ENCODE measurements around the gene DOC2B. TPM values are rescaled to one million over a fixed set of nuclear protein-coding genes. Genes with fewer than 3 reads are reported as not detected.
"Not testable (repeated sequence)": the region's sequence is repeated elsewhere in the genome, so short reads cannot be mapped to it uniquely, and the experiment has no call there.

The DOC2B gene
- total and polyA plus RNA-seq, 5 donors from 2014 or later, result not detected

- H3K27me3 Mint-ChIP-seq, result peaks cover 8% of the 10 kb centered on the region
- no peak overlapping the region for H3K27ac Mint-ChIP-seq
- DNase-seq, result no peak
- H3K9me3 Mint-ChIP-seq, result no peaks in the 10 kb centered on the region
- H3K4me1 ChIP-seq (ENCODE audit: control insufficient read depth, insufficient read depth, low read length, poor library complexity, severe bottlenecking), result no peaks in the 10 kb centered on the region
- H3K36me3 ChIP-seq (ENCODE audit: control insufficient read depth, insufficient read depth, low read length), result no peaks in the 10 kb centered on the region
- no peak for ATAC-seq (ENCODE audit: low read depth in 2 of 2)
- H3K4me3 Mint-ChIP-seq, result no peak overlapping the region
- no peak overlapping the region for H3K4me3 ChIP-seq (ENCODE audit: low read depth, low read length)
- H3K27me3 ChIP-seq (ENCODE audit: control insufficient read depth, insufficient read depth, low read length), result no peaks in the 10 kb centered on the region
- H3K4me1 Mint-ChIP-seq, result no peaks in the 10 kb centered on the region
- H3K9me3 ChIP-seq (ENCODE audit: control insufficient read depth in 2 of 2, low read length in 2 of 2), result no peaks in the 10 kb centered on the region
- no peak overlapping the region for H3K27ac ChIP-seq (ENCODE audit: insufficient read depth, low read length, poor library complexity, severe bottlenecking)
- no peaks in the 10 kb centered on the region for H3K36me3 Mint-ChIP-seq
Observed at GRCh38 chr17:172401-172800, 9.0 kb downstream of the DOC2B start.

- ATAC-seq (ENCODE audit: low read depth in 2 of 2) (no peak), DNase-seq (no peak)
- H3K36me3 ChIP-seq (ENCODE audit: control insufficient read depth, insufficient read depth, low read length), result no peaks in the 10 kb centered on the region
- Mint-ChIP-seq H3K9me3 (no peaks in the 10 kb centered on the region), H3K4me1 (no peaks in the 10 kb centered on the region), H3K27me3 (peaks cover 4% of the 10 kb centered on the region), H3K4me3 (no peak overlapping the region), H3K27ac (no peak overlapping the region), H3K36me3 (no peaks in the 10 kb centered on the region)
- no peak overlapping the region for H3K4me3 ChIP-seq (ENCODE audit: low read depth, low read length)
- H3K4me1 ChIP-seq (ENCODE audit: control insufficient read depth, insufficient read depth, low read length, poor library complexity, severe bottlenecking), result no peaks in the 10 kb centered on the region
- H3K27ac ChIP-seq (ENCODE audit: insufficient read depth, low read length, poor library complexity, severe bottlenecking), result no peak overlapping the region
- H3K9me3 ChIP-seq (ENCODE audit: control insufficient read depth in 2 of 2, low read length in 2 of 2), result no peaks in the 10 kb centered on the region
- H3K27me3 ChIP-seq (ENCODE audit: control insufficient read depth, insufficient read depth, low read length), result no peaks in the 10 kb centered on the region
Observed at GRCh38 chr17:171871-172270, 9.6 kb downstream of the DOC2B start.

GRCh38 chr17:170130-170670, 11.2 kb downstream of the DOC2B start:
- Mint-ChIP-seq H3K9me3 (no peaks in the 10 kb centered on the region), H3K4me3 (no peak overlapping the region), H3K36me3 (no peaks in the 10 kb centered on the region), H3K27ac (no peak overlapping the region), H3K27me3 (peaks cover 4% of the 10 kb centered on the region), H3K4me1 (no peaks in the 10 kb centered on the region)
- DNase-seq, result no peak
- no peaks in the 10 kb centered on the region for H3K27me3 ChIP-seq (ENCODE audit: control insufficient read depth, insufficient read depth, low read length)
- H3K36me3 ChIP-seq (ENCODE audit: control insufficient read depth, insufficient read depth, low read length), result no peaks in the 10 kb centered on the region
- no peak for ATAC-seq (ENCODE audit: low read depth in 2 of 2)
- no peaks in the 10 kb centered on the region for H3K9me3 ChIP-seq (ENCODE audit: control insufficient read depth in 2 of 2, low read length in 2 of 2)
- H3K4me1 ChIP-seq (ENCODE audit: control insufficient read depth, insufficient read depth, low read length, poor library complexity, severe bottlenecking), result no peaks in the 10 kb centered on the region
- H3K27ac ChIP-seq (ENCODE audit: insufficient read depth, low read length, poor library complexity, severe bottlenecking), result no peak overlapping the region
- H3K4me3 ChIP-seq (ENCODE audit: low read depth, low read length), result no peak overlapping the region

- ATAC-seq (ENCODE audit: low read depth in 2 of 2), result not testable (repeated sequence)
Observed at GRCh38 chr17:168614-169013, 12.8 kb downstream of the DOC2B start.

GRCh38 chr17:165939-166338, 15.5 kb downstream of the DOC2B start:
- Mint-ChIP-seq H3K36me3 (no peaks in the 10 kb centered on the region), H3K4me3 (no peak overlapping the region), H3K27me3 (no peaks in the 10 kb centered on the region), H3K27ac (no peak overlapping the region), H3K9me3 (no peaks in the 10 kb centered on the region), H3K4me1 (no peaks in the 10 kb centered on the region)
- ATAC-seq (ENCODE audit: low read depth in 2 of 2) (no peak), DNase-seq (no peak)
- Histone ChIP-seq H3K4me3 (ENCODE audit: low read depth, low read length) (no peak overlapping the region), H3K27me3 (ENCODE audit: control insufficient read depth, insufficient read depth, low read length) (no peaks in the 10 kb centered on the region), H3K4me1 (ENCODE audit: control insufficient read depth, insufficient read depth, low read length, poor library complexity, severe bottlenecking) (no peaks in the 10 kb centered on the region), H3K36me3 (ENCODE audit: control insufficient read depth, insufficient read depth, low read length) (no peaks in the 10 kb centered on the region), H3K27ac (ENCODE audit: insufficient read depth, low read length, poor library complexity, severe bottlenecking) (no peak overlapping the region), H3K9me3 (ENCODE audit: control insufficient read depth in 2 of 2, low read length in 2 of 2) (no peaks in the 10 kb centered on the region)

More at GRCh38 chr17:168614-169013, 12.8 kb downstream of the DOC2B start:
- H3K4me3 ChIP-seq (ENCODE audit: low read depth, low read length); H3K4me1 Mint-ChIP-seq; H3K27me3 ChIP-seq (ENCODE audit: control insufficient read depth, insufficient read depth, low read length); H3K4me1 ChIP-seq (ENCODE audit: control insufficient read depth, insufficient read depth, low read length, poor library complexity, severe bottlenecking); H3K9me3 Mint-ChIP-seq; H3K27ac Mint-ChIP-seq; H3K4me3 Mint-ChIP-seq; H3K27ac ChIP-seq (ENCODE audit: insufficient read depth, low read length, poor library complexity, severe bottlenecking); H3K9me3 ChIP-seq (ENCODE audit: control insufficient read depth in 2 of 2, low read length in 2 of 2); H3K27me3 Mint-ChIP-seq; H3K36me3 ChIP-seq (ENCODE audit: control insufficient read depth, insufficient read depth, low read length); H3K36me3 Mint-ChIP-seq; DNase-seq: not testable (repeated sequence)

GRCh38 chr17:164303-165235, 16.9 kb downstream of the DOC2B start:
- no peaks in the 10 kb centered on the region for H3K9me3 ChIP-seq (ENCODE audit: control insufficient read depth in 2 of 2, low read length in 2 of 2)
- H3K4me3 Mint-ChIP-seq, result no peak overlapping the region
- H3K36me3 Mint-ChIP-seq, result no peaks in the 10 kb centered on the region
- no peak overlapping the region for H3K27ac ChIP-seq (ENCODE audit: insufficient read depth, low read length, poor library complexity, severe bottlenecking)
- no peaks in the 10 kb centered on the region for H3K4me1 ChIP-seq (ENCODE audit: control insufficient read depth, insufficient read depth, low read length, poor library complexity, severe bottlenecking)
- no peaks in the 10 kb centered on the region for H3K27me3 ChIP-seq (ENCODE audit: control insufficient read depth, insufficient read depth, low read length)
- ATAC-seq (ENCODE audit: low read depth in 2 of 2), result no peak
- no peaks in the 10 kb centered on the region for H3K9me3 Mint-ChIP-seq
- peak overlapping the region in 1 of 3 donors; percentile 34 for H3K27ac Mint-ChIP-seq
- no peak overlapping the region for H3K4me3 ChIP-seq (ENCODE audit: low read depth, low read length)
- no peaks in the 10 kb centered on the region for H3K36me3 ChIP-seq (ENCODE audit: control insufficient read depth, insufficient read depth, low read length)
- no peaks in the 10 kb centered on the region for H3K4me1 Mint-ChIP-seq
- H3K27me3 Mint-ChIP-seq, result no peaks in the 10 kb centered on the region
- peak in 2 of 3 donors; percentile 26 to 29 for DNase-seq

- Histone ChIP-seq H3K4me1 (ENCODE audit: control insufficient read depth, insufficient read depth, low read length, poor library complexity, severe bottlenecking) (no peaks in the 10 kb centered on the region), H3K27me3 (ENCODE audit: control insufficient read depth, insufficient read depth, low read length) (no peaks in the 10 kb centered on the region), H3K9me3 (ENCODE audit: control insufficient read depth in 2 of 2, low read length in 2 of 2) (no peaks in the 10 kb centered on the region), H3K4me3 (ENCODE audit: low read depth, low read length) (no peak overlapping the region), H3K36me3 (ENCODE audit: control insufficient read depth, insufficient read depth, low read length) (no peaks in the 10 kb centered on the region), H3K27ac (ENCODE audit: insufficient read depth, low read length, poor library complexity, severe bottlenecking) (no peak overlapping the region)
- Mint-ChIP-seq H3K9me3 (no peaks in the 10 kb centered on the region), H3K36me3 (no peaks in the 10 kb centered on the region), H3K4me1 (no peaks in the 10 kb centered on the region), H3K27ac (peak overlapping the region in 1 of 3 donors; percentile 9), H3K4me3 (no peak overlapping the region), H3K27me3 (no peaks in the 10 kb centered on the region)
- no peak for ATAC-seq (ENCODE audit: low read depth in 2 of 2)
- no peak for DNase-seq
Observed at GRCh38 chr17:163514-164098, 17.8 kb downstream of the DOC2B start.

All from CD4-positive, CD25-positive, alpha-beta regulatory T cell (primary cell).